ENCODE data around the gene SLC35E1. TPM values are rescaled to one million over a fixed set of nuclear protein-coding genes. Genes with fewer than 3 reads are reported as not detected.

The SLC35E1 gene
- total and polyA plus RNA-seq, 2 donors (not counting 3 experiments of a cell fraction or from before 2014, with no cell fraction given), result 36.0 to 37.5 TPM

GRCh38 chr19:16595097-16595496 is 22.9 kb upstream of the SLC35E1 start:
- no peak for TF ChIP-seq EZH2 (IDR thresholded peaks at IDR 0.05; ENCODE audit: borderline replicate concordance, low read depth, low read length, severe bottlenecking)
- no peak for TF ChIP-seq GATA2 (IDR thresholded peaks at IDR 0.05; ENCODE audit: insufficient read depth, insufficient read length, low read depth, low read length)
- no peak for TF ChIP-seq MAX (IDR thresholded peaks at IDR 0.05; ENCODE audit: insufficient read depth, insufficient read length)
- no peak for TF ChIP-seq POLR2A (IDR thresholded peaks at IDR 0.05; ENCODE audit: low read depth, low read length)
- no peak for TF ChIP-seq FOS (IDR thresholded peaks at IDR 0.05; ENCODE audit: borderline replicate concordance, insufficient read depth, low read length)
- TF ChIP-seq MYC (IDR thresholded peaks at IDR 0.05; ENCODE audit: low read depth, low read length), result no peak
- no peak for TF ChIP-seq POLR2AphosphoS5 (IDR thresholded peaks at IDR 0.05; ENCODE audit: insufficient read depth, low read depth, low read length)
- no peak for TF ChIP-seq JUN (IDR thresholded peaks at IDR 0.05; ENCODE audit: borderline replicate concordance, insufficient read depth, insufficient read length, low read depth)
- Histone ChIP-seq H3K27me3 (ENCODE audit: control insufficient read depth in 2 of 2, insufficient read depth in 2 of 2, low read length in 2 of 2) (no peaks in the 10 kb centered on the region), H3K9me1 (replicated peaks; ENCODE audit: control insufficient read depth, extremely low read depth, insufficient read depth, low read length) (no peaks in the 10 kb centered on the region), H3K4me1 (ENCODE audit: control insufficient read depth, extremely low read depth, insufficient read depth, low read length) (peaks cover 5% of the 10 kb centered on the region), H3K79me2 (ENCODE audit: control insufficient read depth, insufficient read depth, low read length) (peaks cover 86% of the 10 kb centered on the region), H3K36me3 (ENCODE audit: control insufficient read depth in 2 of 2, extremely low read depth in 1 of 2, insufficient read depth in 2 of 2, low read length in 2 of 2) (no peaks in the 10 kb centered on the region), H2AFZ (ENCODE audit: low read depth, low read length) (no peak overlapping the region), H3K9me3 (replicated peaks; ENCODE audit: control insufficient read depth, insufficient read depth, low read length) (no peaks in the 10 kb centered on the region), H4K20me1 (replicated peaks; ENCODE audit: control insufficient read depth, extremely low read depth, insufficient read depth, low read length) (no peaks in the 10 kb centered on the region), H3K9ac (replicated peaks; ENCODE audit: extremely low read depth, insufficient read depth, low read length) (no peak overlapping the region), H3K27ac (ENCODE audit: insufficient read depth, low read depth, low read length) (no peak overlapping the region), H3K4me2 (ENCODE audit: insufficient read depth, low read length) (no peak overlapping the region), H3K4me3 (replicated peaks in 1 of 3; ENCODE audit: insufficient read depth in 1 of 3, low read depth in 1 of 3, low read length in 3 of 3) (no peak overlapping the region)
- no TSS peak for BruUV-seq (replicated peaks)
- no peak for DNase-seq (ENCODE audit: low read depth, low spot score)
- dilution Hi-C loops (cut with MboI; ENCODE audit: extremely low pct_ligation_motif_present, low sequenced_read_pairs) (no loop called here), intact Hi-C loops (cut with micrococcal nuclease) (no loop called here)
- ChIA-PET POLR2A (no interaction called here), CTCF (no interaction called here)
- FAIRE-seq, result no peak

GRCh38 chr19:16594681-16595091 is 22.5 kb upstream of the SLC35E1 start:
- TF ChIP-seq CTCF (IDR thresholded peaks at IDR 0.05; ENCODE audit: extremely low read depth in 1 of 2, insufficient read depth in 1 of 2, low read depth in 1 of 2, low read length in 2 of 2) (no peak), MAX (IDR thresholded peaks at IDR 0.05; ENCODE audit: insufficient read depth, insufficient read length) (no peak), POLR2A (IDR thresholded peaks at IDR 0.05; ENCODE audit: low read depth, low read length) (no peak), MYC (IDR thresholded peaks at IDR 0.05; ENCODE audit: low read depth, low read length) (no peak), JUN (IDR thresholded peaks at IDR 0.05; ENCODE audit: borderline replicate concordance, insufficient read depth, insufficient read length, low read depth) (no peak), EZH2 (IDR thresholded peaks at IDR 0.05; ENCODE audit: borderline replicate concordance, low read depth, low read length, severe bottlenecking) (no peak), GATA2 (IDR thresholded peaks at IDR 0.05; ENCODE audit: insufficient read depth, insufficient read length, low read depth, low read length) (no peak), POLR2AphosphoS5 (IDR thresholded peaks at IDR 0.05; ENCODE audit: insufficient read depth, low read depth, low read length) (no peak), FOS (IDR thresholded peaks at IDR 0.05; ENCODE audit: borderline replicate concordance, insufficient read depth, low read length) (no peak)
- Histone ChIP-seq H3K9me1 (replicated peaks; ENCODE audit: control insufficient read depth, extremely low read depth, insufficient read depth, low read length) (no peaks in the 10 kb centered on the region), H3K4me3 (replicated peaks in 1 of 3; ENCODE audit: insufficient read depth in 1 of 3, low read depth in 1 of 3, low read length in 3 of 3) (no peak overlapping the region), H3K27ac (ENCODE audit: insufficient read depth, low read depth, low read length) (no peak overlapping the region), H3K4me1 (ENCODE audit: control insufficient read depth, extremely low read depth, insufficient read depth, low read length) (peaks cover 5% of the 10 kb centered on the region), H3K9me3 (replicated peaks; ENCODE audit: control insufficient read depth, insufficient read depth, low read length) (no peaks in the 10 kb centered on the region), H3K9ac (replicated peaks; ENCODE audit: extremely low read depth, insufficient read depth, low read length) (no peak overlapping the region), H3K79me2 (ENCODE audit: control insufficient read depth, insufficient read depth, low read length) (peaks cover 86% of the 10 kb centered on the region), H3K36me3 (ENCODE audit: control insufficient read depth in 2 of 2, extremely low read depth in 1 of 2, insufficient read depth in 2 of 2, low read length in 2 of 2) (no peaks in the 10 kb centered on the region), H3K4me2 (ENCODE audit: insufficient read depth, low read length) (no peak overlapping the region), H4K20me1 (replicated peaks; ENCODE audit: control insufficient read depth, extremely low read depth, insufficient read depth, low read length) (no peaks in the 10 kb centered on the region), H3K27me3 (ENCODE audit: control insufficient read depth in 2 of 2, insufficient read depth in 2 of 2, low read length in 2 of 2) (no peaks in the 10 kb centered on the region), H2AFZ (ENCODE audit: low read depth, low read length) (no peak overlapping the region)
- ChIA-PET POLR2A (no interaction called here), CTCF (no interaction called here)
- no TSS peak for BruUV-seq (replicated peaks)
- dilution Hi-C loops (cut with MboI; ENCODE audit: extremely low pct_ligation_motif_present, low sequenced_read_pairs) (no loop called here), intact Hi-C loops (cut with micrococcal nuclease) (no loop called here)
- FAIRE-seq (no peak), DNase-seq (ENCODE audit: low read depth, low spot score) (no peak)

All from endothelial cell of umbilical vein (primary cell).